ENCODE measurements around the gene MYH11. TPM values are rescaled to one million over a fixed set of nuclear protein-coding genes. Genes with fewer than 3 reads are reported as not detected.

The MYH11 gene
- total and polyA plus RNA-seq, 2 of the 13 experiments (the other 11 are each of a cell fraction or from before 2014, with no cell fraction given): not detected

DNA sequence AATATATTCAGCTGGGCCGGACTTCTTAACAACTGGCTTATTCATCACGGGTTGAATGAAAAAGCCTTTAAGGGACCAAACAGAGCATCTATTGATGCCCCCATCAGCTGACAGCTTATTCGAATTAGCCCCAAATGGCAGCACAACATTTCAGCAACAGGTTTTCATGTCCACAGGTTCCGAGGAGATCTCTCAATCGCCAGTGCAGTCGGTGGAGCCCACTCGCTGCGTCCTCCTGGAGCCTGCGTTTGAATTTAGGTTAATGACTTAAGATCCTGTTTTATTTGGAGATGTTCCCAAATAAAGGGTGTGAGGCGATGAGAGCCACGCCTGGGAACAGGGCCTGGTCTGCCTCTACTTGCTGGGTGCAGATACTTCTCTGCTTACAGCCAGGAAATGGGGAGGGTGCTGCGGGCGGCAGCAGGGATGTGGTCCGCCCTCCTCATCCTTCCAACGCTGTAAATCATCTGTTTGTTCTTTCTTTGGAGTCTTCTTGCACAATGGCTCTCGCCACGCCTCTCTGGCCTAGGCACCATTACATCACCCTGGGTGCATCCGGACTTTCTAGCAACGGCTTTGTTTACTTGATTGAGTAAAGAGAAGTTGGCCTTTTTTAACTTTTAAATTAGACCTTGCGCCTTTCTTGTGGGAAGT is 184.2 kb downstream of the MYH11 start (continued):
- TF ChIP-seq PRMT3 (CRISPR knock-in tag; IDR thresholded peaks at IDR 0.05; ENCODE audit: borderline replicate concordance, low read depth) (0 out of 2 replicates have a peak, but pooled peaks have one; percentile 55), ZNF780A (CRISPR knock-in tag; IDR thresholded peaks at IDR 0.05) (no peak; the same call in 1 of the 2 replicates), NAIF1 (CRISPR knock-in tag; IDR thresholded peaks at IDR 0.05; ENCODE audit: borderline replicate concordance) (peak; percentile 70; the same call in 1 of the 2 replicates), ZNF256 (CRISPR knock-in tag; conservative IDR thresholded peaks at IDR 0.05) (peak; percentile 69), EHMT2 (IDR thresholded peaks at IDR 0.05; ENCODE audit: borderline replicate concordance, low read depth, low read length) (no peak), KAT2B (IDR thresholded peaks at IDR 0.05; ENCODE audit: borderline replicate concordance, low read depth, low read length) (no peak), FOSL2 (CRISPR knock-in tag; IDR thresholded peaks at IDR 0.05) (peak; percentile 96), ZNF777 (CRISPR knock-in tag; IDR thresholded peaks at IDR 0.05) (peak; percentile 66), MTA1 (CRISPR knock-in tag; IDR thresholded peaks at IDR 0.05; ENCODE audit: borderline replicate concordance) (peak; percentile 87), ZFY (CRISPR knock-in tag; IDR thresholded peaks at IDR 0.05) (peak; percentile 90), NFRKB (IDR thresholded peaks at IDR 0.05) (no peak), ZNF552 (CRISPR knock-in tag; IDR thresholded peaks at IDR 0.05; ENCODE audit: borderline replicate concordance) (no peak), ZNF432 (CRISPR knock-in tag; IDR thresholded peaks at IDR 0.05; ENCODE audit: borderline replicate concordance) (no peak)
- TF ChIP-seq, protein P1, sequence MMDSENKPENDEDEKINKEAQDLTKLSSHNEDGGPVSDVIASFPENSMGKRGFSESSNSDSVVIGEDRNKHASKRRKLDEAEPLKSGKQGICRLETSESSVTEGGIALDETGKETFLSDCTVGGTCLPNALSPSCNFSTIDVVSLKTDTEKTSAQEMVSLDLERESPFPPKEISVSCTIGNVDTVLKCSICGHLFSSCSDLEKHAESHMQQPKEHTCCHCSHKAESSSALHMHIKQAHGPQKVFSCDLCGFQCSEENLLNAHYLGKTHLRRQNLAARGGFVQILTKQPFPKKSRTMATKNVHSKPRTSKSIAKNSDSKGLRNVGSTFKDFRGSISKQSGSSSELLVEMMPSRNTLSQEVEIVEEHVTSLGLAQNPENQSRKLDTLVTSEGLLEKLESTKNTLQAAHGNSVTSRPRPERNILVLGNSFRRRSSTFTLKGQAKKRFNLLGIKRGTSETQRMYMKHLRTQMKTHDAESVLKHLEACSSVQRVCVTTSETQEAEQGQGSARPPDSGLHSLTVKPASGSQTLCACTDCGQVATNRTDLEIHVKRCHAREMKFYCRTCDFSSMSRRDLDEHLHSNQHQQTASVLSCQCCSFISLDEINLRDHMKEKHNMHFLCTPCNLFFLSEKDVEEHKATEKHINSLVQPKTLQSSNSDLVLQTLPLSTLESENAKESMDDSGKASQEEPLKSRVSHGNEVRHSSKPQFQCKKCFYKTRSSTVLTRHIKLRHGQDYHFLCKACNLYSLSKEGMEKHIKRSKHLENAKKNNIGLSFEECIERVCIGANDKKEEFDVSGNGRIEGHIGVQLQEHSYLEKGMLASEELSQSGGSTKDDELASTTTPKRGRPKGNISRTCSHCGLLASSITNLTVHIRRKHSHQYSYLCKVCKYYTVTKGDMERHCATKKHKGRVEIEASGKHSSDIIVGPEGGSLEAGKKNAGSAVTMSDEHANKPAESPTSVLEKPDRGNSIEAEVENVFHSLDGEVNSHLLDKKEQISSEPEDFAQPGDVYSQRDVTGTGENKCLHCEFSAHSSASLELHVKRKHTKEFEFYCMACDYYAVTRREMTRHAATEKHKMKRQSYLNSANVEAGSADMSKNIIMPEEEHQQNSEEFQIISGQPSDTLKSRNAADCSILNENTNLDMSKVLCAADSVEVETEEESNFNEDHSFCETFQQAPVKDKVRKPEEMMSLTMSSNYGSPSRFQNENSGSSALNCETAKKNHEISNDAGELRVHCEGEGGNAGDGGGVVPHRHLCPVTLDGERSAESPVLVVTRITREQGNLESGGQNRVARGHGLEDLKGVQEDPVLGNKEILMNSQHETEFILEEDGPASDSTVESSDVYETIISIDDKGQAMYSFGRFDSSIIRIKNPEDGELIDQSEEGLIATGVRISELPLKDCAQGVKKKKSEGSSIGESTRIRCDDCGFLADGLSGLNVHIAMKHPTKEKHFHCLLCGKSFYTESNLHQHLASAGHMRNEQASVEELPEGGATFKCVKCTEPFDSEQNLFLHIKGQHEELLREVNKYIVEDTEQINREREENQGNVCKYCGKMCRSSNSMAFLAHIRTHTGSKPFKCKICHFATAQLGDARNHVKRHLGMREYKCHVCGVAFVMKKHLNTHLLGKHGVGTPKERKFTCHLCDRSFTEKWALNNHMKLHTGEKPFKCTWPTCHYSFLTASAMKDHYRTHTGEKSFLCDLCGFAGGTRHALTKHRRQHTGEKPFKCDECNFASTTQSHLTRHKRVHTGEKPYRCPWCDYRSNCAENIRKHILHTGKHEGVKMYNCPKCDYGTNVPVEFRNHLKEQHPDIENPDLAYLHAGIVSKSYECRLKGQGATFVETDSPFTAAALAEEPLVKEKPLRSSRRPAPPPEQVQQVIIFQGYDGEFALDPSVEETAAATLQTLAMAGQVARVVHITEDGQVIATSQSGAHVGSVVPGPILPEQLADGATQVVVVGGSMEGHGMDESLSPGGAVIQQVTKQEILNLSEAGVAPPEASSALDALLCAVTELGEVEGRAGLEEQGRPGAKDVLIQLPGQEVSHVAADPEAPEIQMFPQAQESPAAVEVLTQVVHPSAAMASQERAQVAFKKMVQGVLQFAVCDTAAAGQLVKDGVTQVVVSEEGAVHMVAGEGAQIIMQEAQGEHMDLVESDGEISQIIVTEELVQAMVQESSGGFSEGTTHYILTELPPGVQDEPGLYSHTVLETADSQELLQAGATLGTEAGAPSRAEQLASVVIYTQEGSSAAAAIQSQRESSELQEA (CRISPR knock-in tag; IDR thresholded peaks at IDR 0.05; ENCODE audit: not compliant biosample characterization): peak; percentile 58
- TF ChIP-seq, protein P2, sequence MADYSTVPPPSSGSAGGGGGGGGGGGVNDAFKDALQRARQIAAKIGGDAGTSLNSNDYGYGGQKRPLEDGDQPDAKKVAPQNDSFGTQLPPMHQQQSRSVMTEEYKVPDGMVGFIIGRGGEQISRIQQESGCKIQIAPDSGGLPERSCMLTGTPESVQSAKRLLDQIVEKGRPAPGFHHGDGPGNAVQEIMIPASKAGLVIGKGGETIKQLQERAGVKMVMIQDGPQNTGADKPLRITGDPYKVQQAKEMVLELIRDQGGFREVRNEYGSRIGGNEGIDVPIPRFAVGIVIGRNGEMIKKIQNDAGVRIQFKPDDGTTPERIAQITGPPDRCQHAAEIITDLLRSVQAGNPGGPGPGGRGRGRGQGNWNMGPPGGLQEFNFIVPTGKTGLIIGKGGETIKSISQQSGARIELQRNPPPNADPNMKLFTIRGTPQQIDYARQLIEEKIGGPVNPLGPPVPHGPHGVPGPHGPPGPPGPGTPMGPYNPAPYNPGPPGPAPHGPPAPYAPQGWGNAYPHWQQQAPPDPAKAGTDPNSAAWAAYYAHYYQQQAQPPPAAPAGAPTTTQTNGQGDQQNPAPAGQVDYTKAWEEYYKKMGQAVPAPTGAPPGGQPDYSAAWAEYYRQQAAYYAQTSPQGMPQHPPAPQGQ (CRISPR knock-in tag; IDR thresholded peaks at IDR 0.05; ENCODE audit: borderline replicate concordance): no peak; the same call in 1 of the 2 replicates
- TF ChIP-seq, protein P3, sequence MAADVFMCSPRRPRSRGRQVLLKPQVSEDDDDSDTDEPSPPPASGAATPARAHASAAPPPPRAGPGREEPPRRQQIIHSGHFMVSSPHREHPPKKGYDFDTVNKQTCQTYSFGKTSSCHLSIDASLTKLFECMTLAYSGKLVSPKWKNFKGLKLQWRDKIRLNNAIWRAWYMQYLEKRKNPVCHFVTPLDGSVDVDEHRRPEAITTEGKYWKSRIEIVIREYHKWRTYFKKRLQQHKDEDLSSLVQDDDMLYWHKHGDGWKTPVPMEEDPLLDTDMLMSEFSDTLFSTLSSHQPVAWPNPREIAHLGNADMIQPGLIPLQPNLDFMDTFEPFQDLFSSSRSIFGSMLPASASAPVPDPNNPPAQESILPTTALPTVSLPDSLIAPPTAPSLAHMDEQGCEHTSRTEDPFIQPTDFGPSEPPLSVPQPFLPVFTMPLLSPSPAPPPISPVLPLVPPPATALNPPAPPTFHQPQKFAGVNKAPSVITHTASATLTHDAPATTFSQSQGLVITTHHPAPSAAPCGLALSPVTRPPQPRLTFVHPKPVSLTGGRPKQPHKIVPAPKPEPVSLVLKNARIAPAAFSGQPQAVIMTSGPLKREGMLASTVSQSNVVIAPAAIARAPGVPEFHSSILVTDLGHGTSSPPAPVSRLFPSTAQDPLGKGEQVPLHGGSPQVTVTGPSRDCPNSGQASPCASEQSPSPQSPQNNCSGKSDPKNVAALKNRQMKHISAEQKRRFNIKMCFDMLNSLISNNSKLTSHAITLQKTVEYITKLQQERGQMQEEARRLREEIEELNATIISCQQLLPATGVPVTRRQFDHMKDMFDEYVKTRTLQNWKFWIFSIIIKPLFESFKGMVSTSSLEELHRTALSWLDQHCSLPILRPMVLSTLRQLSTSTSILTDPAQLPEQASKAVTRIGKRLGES (CRISPR knock-in tag; IDR thresholded peaks at IDR 0.05; ENCODE audit: borderline replicate concordance): 0 out of 2 replicates have a peak, but pooled peaks have one; percentile 62

Measured in HepG2 (cell line).